H1 (cell line): Measurements from ENCODE around the gene PHACTR1. TPM values are rescaled to one million over a fixed set of nuclear protein-coding genes. Genes with fewer than 3 reads are reported as not detected.

ENCODE experiments used
- CTCF ChIA-PET: fragments of 300-600 bp; sonication (Branson Sonifier 250); formaldehyde crosslinking; loops from one replicate; lab custom pipeline; 2021; ENCODE audit not compliant: partially characterized antibody; lab: Charles Lee
- POLR2A ChIA-PET: fragments of 300-600 bp; sonication (Branson Sonifier 250); formaldehyde crosslinking; loops from one replicate; lab custom pipeline; 2021; ENCODE audit warnings: inconsistent platforms; ENCODE audit not compliant: partially characterized antibody; lab: Charles Lee
- DNase-seq, 2 experiments: peaks; one replicate each; pipeline versions ENCODE4 v3.0.0 to v3.0.0-alpha.2; 2010 to 2022; ENCODE audit warnings: low spot score in 2 of 2, low read depth in 1 of 2, mixed read lengths in 1 of 2
- FAIRE-seq: peaks from 2 replicates; lab custom pipeline; 2011; peaks lifted over from hg19 to GRCh38; lab: Jason Lieb, UNC
- H2AFZ ChIP-seq: 2 replicates; pipeline ENCODE4 v1.8.1; 2012; ENCODE audit warnings: low read length, inconsistent platforms
- H2AK5ac ChIP-seq: 2 replicates; pipeline ENCODE4 v1.6.1; 2013; ENCODE audit warnings: low read depth, low read length
- H2BK120ac ChIP-seq: replicated peaks from 2 replicates; pipeline ENCODE3; 2013; ENCODE audit warnings: low read depth, low read length, inconsistent platforms
- H2BK12ac ChIP-seq: 2 replicates; pipeline ENCODE4 v1.6.1; 2013; ENCODE audit warnings: low read depth, low read length
- H2BK15ac ChIP-seq: 2 replicates; pipeline ENCODE4 v1.6.1; 2013; ENCODE audit warnings: low read length
- H2BK20ac ChIP-seq: 2 replicates; pipeline ENCODE4 v1.6.1; 2013; ENCODE audit warnings: low read length
- H2BK5ac ChIP-seq: 2 replicates; pipeline ENCODE4 v1.6.1; 2013; ENCODE audit warnings: low read depth, low read length
- H3K14ac ChIP-seq: 2 replicates; pipeline ENCODE4 v1.6.1; 2013; ENCODE audit warnings: inconsistent platforms; ENCODE audit not compliant: insufficient read length
- H3K18ac ChIP-seq: 2 replicates; pipeline ENCODE4 v1.6.1; 2013; ENCODE audit warnings: low read length; ENCODE audit errors: extremely low read depth
- H3K23ac ChIP-seq: 2 replicates; pipeline ENCODE4 v1.6.1; 2013; ENCODE audit warnings: inconsistent platforms; ENCODE audit not compliant: insufficient read length
- H3K23me2 ChIP-seq: 2 replicates; pipeline ENCODE4 v1.6.1; 2013; ENCODE audit warnings: low read depth, low read length
- H3K27ac ChIP-seq: 2 replicates; pipeline ENCODE4 v1.6.1; 2011; ENCODE audit warnings: low read depth, low read length, inconsistent platforms
- H3K27me3 ChIP-seq, 4 experiments: replicated peaks in 1 of 4; 1 replicate in 1 of 4; 2 replicates in 3 of 4; pipeline versions ENCODE4 v1.6.1 to v1.8.1; 2011 to 2013; ENCODE audit warnings: low read length in 3 of 4, mild to moderate bottlenecking in 3 of 4, inconsistent platforms in 2 of 4, mixed read lengths in 2 of 4, moderate library complexity in 1 of 4; ENCODE audit not compliant: control insufficient read depth in 3 of 4, insufficient read depth in 3 of 4; ENCODE audit errors: extremely low read depth in 1 of 4
- H3K36me3 ChIP-seq, 4 experiments: 2 replicates each; pipeline versions ENCODE4 v1.6.1 to v1.8.1; 2011 to 2013; ENCODE audit warnings: mild to moderate bottlenecking in 4 of 4, low read length in 3 of 4, moderate library complexity in 2 of 4, control low read depth in 1 of 4, inconsistent platforms in 1 of 4; ENCODE audit not compliant: insufficient read depth in 4 of 4, control insufficient read depth in 2 of 4
- H3K4ac ChIP-seq: replicated peaks from 2 replicates; pipeline ENCODE3; 2013; ENCODE audit warnings: low read length, low read depth, mixed read lengths, inconsistent platforms; ENCODE audit not compliant: insufficient read length
- H3K4me1 ChIP-seq, 4 experiments: replicated peaks in 1 of 4; 1 replicate in 1 of 4; 2 replicates in 3 of 4; pipeline versions ENCODE4 v1.6.1 to v1.8.1; 2011 to 2013; ENCODE audit warnings: low read length in 3 of 4, inconsistent platforms in 2 of 4, mixed read lengths in 1 of 4; ENCODE audit not compliant: insufficient read depth in 4 of 4, control insufficient read depth in 3 of 4
- H3K4me2 ChIP-seq, 2 experiments: 2 replicates each; pipeline versions ENCODE4 v1.6.1 to v1.8.1; 2011 to 2013; ENCODE audit warnings: low read depth in 2 of 2, low read length in 2 of 2, control low read depth in 1 of 2, inconsistent platforms in 1 of 2, mild to moderate bottlenecking in 1 of 2; ENCODE audit not compliant: insufficient read depth in 1 of 2
- H3K4me3 ChIP-seq, 4 experiments: fragments of 200-600, 300-600 bp in 1 of 4; sonication (generic), shearing (Covaris generic), sonication (Bioruptor Twin) in 1 of 4; 2 replicates each; pipeline versions ENCODE4 v1.5.1 to v1.8.1; 2011 to 2016; ENCODE audit warnings: low read length in 4 of 4, low read depth in 3 of 4, control low read depth in 2 of 4, inconsistent platforms in 2 of 4, mild to moderate bottlenecking in 2 of 4, mixed read lengths in 1 of 4, moderate library complexity in 1 of 4; ENCODE audit not compliant: insufficient read depth in 2 of 4; ENCODE audit errors: extremely low read depth in 1 of 4
- H3K56ac ChIP-seq: replicated peaks from 2 replicates; pipeline ENCODE3; 2013; ENCODE audit warnings: low read depth, mild to moderate bottlenecking, mixed read lengths, low read length, inconsistent platforms; ENCODE audit not compliant: insufficient read length
- H3K79me1 ChIP-seq: 2 replicates; pipeline ENCODE4 v1.6.1; 2013; ENCODE audit warnings: low read depth, low read length, control low read depth
- H3K79me2 ChIP-seq, 2 experiments: 2 replicates each; pipeline versions ENCODE4 v1.6.1 to v1.8.1; 2012 to 2013; ENCODE audit warnings: low read length in 2 of 2, mild to moderate bottlenecking in 2 of 2, inconsistent platforms in 1 of 2; ENCODE audit not compliant: insufficient read depth in 2 of 2, control insufficient read depth in 1 of 2
- H3K9ac ChIP-seq, 4 experiments: replicated peaks in 1 of 4; 1 replicate in 1 of 4; 2 replicates in 3 of 4; pipeline versions ENCODE4 v1.6.1 to v1.8.1; 2011 to 2013; ENCODE audit warnings: low read depth in 3 of 4, low read length in 3 of 4, control low read depth in 2 of 4, mild to moderate bottlenecking in 2 of 4, moderate library complexity in 2 of 4, inconsistent platforms in 1 of 4; ENCODE audit errors: extremely low read depth in 1 of 4
- H3K9me3 ChIP-seq, 2 experiments: 2 replicates each; pipeline versions ENCODE4 v1.6.1 to v1.8.1; 2012 to 2013; ENCODE audit warnings: mild to moderate bottlenecking in 2 of 2, moderate library complexity in 2 of 2, control low read depth in 1 of 2, inconsistent platforms in 1 of 2, low read depth in 1 of 2, low read length in 1 of 2, mixed read lengths in 1 of 2; ENCODE audit not compliant: insufficient read depth in 2 of 2
- H4K20me1 ChIP-seq, 2 experiments: replicated peaks in 1 of 2; 2 replicates each; pipeline versions ENCODE3 to v1.8.1; 2011 to 2013; ENCODE audit warnings: inconsistent platforms in 2 of 2, low read length in 2 of 2, mild to moderate bottlenecking in 1 of 2; ENCODE audit not compliant: insufficient read depth in 2 of 2, control insufficient read depth in 1 of 2
- H4K5ac ChIP-seq: 2 replicates; pipeline ENCODE4 v1.6.1; 2013; ENCODE audit warnings: low read length, low read depth, mixed read lengths, inconsistent platforms; ENCODE audit not compliant: insufficient read length
- H4K8ac ChIP-seq: 2 replicates; pipeline ENCODE4 v1.8.0; 2013; ENCODE audit warnings: mild to moderate bottlenecking, moderate library complexity, low read length, inconsistent platforms; ENCODE audit not compliant: insufficient read depth; ENCODE audit errors: extremely low read depth
- H4K91ac ChIP-seq: replicated peaks from 2 replicates; pipeline ENCODE3; 2013; ENCODE audit warnings: low read length, mixed read lengths, inconsistent platforms; ENCODE audit not compliant: insufficient read length
- BCL11A ChIP-seq, 2 experiments: IDR thresholded peaks; one replicate each; pipeline ENCODE4 v1.6.1; 2011; ENCODE audit warnings: low read depth in 2 of 2, low read length in 2 of 2, mild to moderate bottlenecking in 2 of 2
- CBX5 ChIP-seq: fragments of 300-800, 300-1000 bp; sonication (generic); IDR thresholded peaks from 2 replicates; pipeline ENCODE4 v1.7.1; 2016; ENCODE audit warnings: antibody characterized with exemption, low read length, low read depth
- CHD1 ChIP-seq: IDR thresholded peaks from 2 replicates; pipeline ENCODE4 v1.6.1; 2012; ENCODE audit warnings: low read depth, low read length, improper control_type of control experiment
- CHD2 ChIP-seq: IDR thresholded peaks from 2 replicates; pipeline ENCODE4 v1.6.1; 2012; ENCODE audit warnings: low read length, improper control_type of control experiment
- EZH2 ChIP-seq: fragments of 200-600 bp; sonication (generic); IDR thresholded peaks from 2 replicates; pipeline ENCODE4 v1.7.1; 2012; ENCODE audit warnings: low read depth, mild to moderate bottlenecking, moderate library complexity, low read length, inconsistent platforms; ENCODE audit not compliant: severe bottlenecking
- JUN ChIP-seq: IDR thresholded peaks from 2 replicates; pipeline ENCODE4 v1.6.1; 2011; ENCODE audit warnings: low read depth, mild to moderate bottlenecking, improper control_type of control experiment, low read length
- JUND ChIP-seq: IDR thresholded peaks from 2 replicates; pipeline ENCODE4 v1.6.1; 2011; ENCODE audit warnings: mild to moderate bottlenecking, improper control_type of control experiment, low read length
- POLR2A ChIP-seq, 2 experiments: IDR thresholded peaks; 1 replicate in 1 of 2; 2 replicates in 1 of 2; pipeline ENCODE4 v1.6.1; 2011; ENCODE audit warnings: low read depth in 2 of 2, low read length in 2 of 2, mild to moderate bottlenecking in 2 of 2; ENCODE audit errors: control extremely low read depth in 1 of 2
- POLR2AphosphoS5 ChIP-seq: IDR thresholded peaks from 2 replicates; pipeline ENCODE4 v1.6.1; 2011; ENCODE audit warnings: low read depth, low read length
- RBBP5 ChIP-seq: IDR thresholded peaks from 2 replicates; pipeline ENCODE4 v1.7.1; 2012; ENCODE audit warnings: low read depth, mild to moderate bottlenecking, inconsistent platforms, low read length, moderate library complexity, borderline replicate concordance
- RFX5 ChIP-seq: IDR thresholded peaks from 2 replicates; pipeline ENCODE4 v1.6.1; 2011; ENCODE audit warnings: low read depth, low read length, improper control_type of control experiment, borderline replicate concordance
- RXRA ChIP-seq: IDR thresholded peaks from 2 replicates; pipeline ENCODE4 v1.6.1; 2011; ENCODE audit warnings: low read depth, mild to moderate bottlenecking, low read length, moderate library complexity; ENCODE audit not compliant: insufficient read depth
- SIRT6 ChIP-seq: IDR thresholded peaks from one replicate; pipeline ENCODE4 v1.7.1; 2012; ENCODE audit warnings: low read length, inconsistent platforms
- SUZ12 ChIP-seq: fragments of 200-600 bp; sonication (generic); IDR thresholded peaks from 2 replicates; pipeline ENCODE4 v1.6.1; 2012; ENCODE audit warnings: mild to moderate bottlenecking, inconsistent platforms, low read length, moderate library complexity, mixed read lengths
- WGBS, 2 experiments: shearing (Covaris generic) in 1 of 2; methylation state at CpG; one replicate each; pipeline versions ENCODE4 v1.1.6 to v1.1.7; 2013 to 2015; ENCODE audit warnings: low lambda C conversion rate in 2 of 2, mixed read lengths in 2 of 2, inconsistent platforms in 1 of 2, low coverage in 1 of 2, missing lambda C conversion rate in 1 of 2; ENCODE audit not compliant: insufficient replicate concordance in 2 of 2, insufficient coverage in 1 of 2, insufficient read length in 1 of 2; ENCODE audit errors: extremely low coverage in 1 of 2, missing lambda C conversion rate in 1 of 2; 5-methylcytosine and 5-hydroxymethylcytosine counted together
- polyA plus RNA-seq, 7 experiments: library from polyadenylated mRNA; depleted of rRNA in 3 of 7; stranded (reverse) in 5 of 7; unstranded in 2 of 7; fragments of >200 nt in 5 of 7; fragments of 200-250 nt in 2 of 7; gene quantifications; 1 replicate in 5 of 7; 2 replicates in 1 of 7; 4 replicates in 1 of 7; pipeline versions ENCODE4 v1.2.1 to v1.2.3, GENCODE V29; 2011 to 2013; ENCODE audit warnings: missing spikeins in 2 of 7, mixed read lengths in 2 of 7
- total RNA-seq: library from RNA; stranded (reverse); fragmentation: NEBNext Ultra II Directional; extraction: Animal tissue kit (Norgen Biotek cat#: 25700); gene quantifications from 2 replicates; pipeline ENCODE4 v1.2.1, GENCODE V29; 2021
- TF ChIP-seq, protein P1 (sequence below): IDR thresholded peaks from 2 replicates; pipeline ENCODE4 v1.6.1; 2012; ENCODE audit warnings: low read length, inconsistent platforms

PHACTR1 gene
- total and polyA plus RNA-seq, 2 of the 8 experiments (the other 6 are each of a cell fraction or from before 2014, with no cell fraction given): 3.9 to 17.1 TPM

DNA sequence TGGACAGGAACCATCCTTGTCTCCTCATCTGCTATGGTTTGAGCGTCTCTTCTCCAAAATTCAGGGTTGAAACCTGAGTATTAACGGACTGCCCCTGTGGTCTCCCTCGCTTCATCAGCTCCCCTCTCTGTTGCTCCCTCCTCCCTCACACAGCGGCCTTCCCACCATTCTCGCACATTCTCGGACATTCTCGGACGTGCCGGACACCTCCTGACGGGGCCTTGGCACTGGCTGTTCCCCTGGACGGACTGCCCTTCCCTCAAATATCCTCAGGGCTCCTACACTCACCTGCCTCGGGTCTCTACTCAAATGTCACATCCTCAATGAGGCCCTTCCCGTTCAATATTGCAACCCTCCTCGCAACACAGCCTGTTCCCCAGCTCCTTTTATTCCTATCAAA lies 496.0 kb downstream of the PHACTR1 start:
- no peaks in the 10 kb centered on the region for H3K9me3 ChIP-seq
- no peak overlapping the region for H3K4me2 ChIP-seq
- H3K56ac ChIP-seq: no peak overlapping the region
- H4K8ac ChIP-seq: no peak overlapping the region
- ChIA-PET POLR2A (no interaction called here), CTCF (no interaction called here)
- H3K4ac ChIP-seq: no peak overlapping the region
- H3K18ac ChIP-seq: no peak overlapping the region
- H4K20me1 ChIP-seq: no peaks in the 10 kb centered on the region
- H2BK5ac ChIP-seq: no peak overlapping the region
- H3K27me3 ChIP-seq: no peaks in the 10 kb centered on the region
- H2AK5ac ChIP-seq: no peak overlapping the region
- no peak overlapping the region for H3K14ac ChIP-seq
- no peak overlapping the region for H4K91ac ChIP-seq
- FAIRE-seq (no peak), DNase-seq (no peak)
- H3K27ac ChIP-seq: no peak overlapping the region
- H3K4me1 ChIP-seq: no peaks in the 10 kb centered on the region
- H2BK15ac ChIP-seq: no peak overlapping the region
- H3K9ac ChIP-seq: no peak overlapping the region
- no peaks in the 10 kb centered on the region; a peak in 1 of 8 replicates for H3K36me3 ChIP-seq
- no peak overlapping the region for H2AFZ ChIP-seq
- no peak overlapping the region for H3K23ac ChIP-seq
- H2BK120ac ChIP-seq: no peak overlapping the region
- H3K79me2 ChIP-seq: no peaks in the 10 kb centered on the region
- H4K5ac ChIP-seq: no peak overlapping the region
- H3K79me1 ChIP-seq: no peaks in the 10 kb centered on the region
- no peak overlapping the region for H2BK20ac ChIP-seq
- H2BK12ac ChIP-seq: no peak overlapping the region
- 86% methylated on average over 14 of the region's 14 CpGs; no CpG with 5 or more reads in 1 of the 2 experiments for WGBS, 2 experiments
- no peaks in the 10 kb centered on the region for H3K23me2 ChIP-seq
- H3K4me3 ChIP-seq: no peak overlapping the region
- TF ChIP-seq SIRT6 (no peak), JUN (no peak), RXRA (no peak), CBX5 (no peak), BCL11A (IDR thresholded peaks at IDR 0.05; ENCODE audit: low read depth in 2 of 2, low read length in 2 of 2) (no peak), POLR2A (IDR thresholded peaks at IDR 0.05; ENCODE audit: control extremely low read depth in 1 of 2, low read depth in 2 of 2, low read length in 2 of 2) (no peak), CHD1 (no peak), RFX5 (no peak), JUND (no peak), RBBP5 (no peak), POLR2AphosphoS5 (no peak), EZH2 (no peak), CHD2 (no peak), SUZ12 (no peak)
- TF ChIP-seq, protein P1, sequence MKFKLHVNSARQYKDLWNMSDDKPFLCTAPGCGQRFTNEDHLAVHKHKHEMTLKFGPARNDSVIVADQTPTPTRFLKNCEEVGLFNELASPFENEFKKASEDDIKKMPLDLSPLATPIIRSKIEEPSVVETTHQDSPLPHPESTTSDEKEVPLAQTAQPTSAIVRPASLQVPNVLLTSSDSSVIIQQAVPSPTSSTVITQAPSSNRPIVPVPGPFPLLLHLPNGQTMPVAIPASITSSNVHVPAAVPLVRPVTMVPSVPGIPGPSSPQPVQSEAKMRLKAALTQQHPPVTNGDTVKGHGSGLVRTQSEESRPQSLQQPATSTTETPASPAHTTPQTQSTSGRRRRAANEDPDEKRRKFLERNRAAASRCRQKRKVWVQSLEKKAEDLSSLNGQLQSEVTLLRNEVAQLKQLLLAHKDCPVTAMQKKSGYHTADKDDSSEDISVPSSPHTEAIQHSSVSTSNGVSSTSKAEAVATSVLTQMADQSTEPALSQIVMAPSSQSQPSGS: no peak
